Measurements from ENCODE around the gene SP2.

Gene SP2

DNA sequence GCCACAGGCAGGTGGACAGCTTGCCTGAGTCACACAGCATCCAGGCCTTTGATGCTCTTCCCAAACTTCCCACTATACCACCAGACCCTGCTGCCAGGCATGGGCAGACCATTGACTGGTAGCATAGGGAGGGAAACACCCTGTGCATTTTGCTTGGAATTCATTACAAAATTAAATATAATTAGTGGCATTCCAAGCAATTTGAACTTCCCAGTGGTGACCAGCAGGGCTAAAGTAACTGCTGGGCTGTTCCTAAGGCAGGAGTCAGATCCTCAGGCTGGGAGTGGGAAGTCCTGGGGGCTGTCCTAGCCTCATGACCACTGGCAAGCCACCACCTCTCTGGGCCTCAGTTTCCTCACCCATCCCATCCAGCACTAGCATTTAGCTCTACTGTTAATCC is 57.9 kb downstream of the SP2 start:
- DNase-seq: no peak

DNA sequence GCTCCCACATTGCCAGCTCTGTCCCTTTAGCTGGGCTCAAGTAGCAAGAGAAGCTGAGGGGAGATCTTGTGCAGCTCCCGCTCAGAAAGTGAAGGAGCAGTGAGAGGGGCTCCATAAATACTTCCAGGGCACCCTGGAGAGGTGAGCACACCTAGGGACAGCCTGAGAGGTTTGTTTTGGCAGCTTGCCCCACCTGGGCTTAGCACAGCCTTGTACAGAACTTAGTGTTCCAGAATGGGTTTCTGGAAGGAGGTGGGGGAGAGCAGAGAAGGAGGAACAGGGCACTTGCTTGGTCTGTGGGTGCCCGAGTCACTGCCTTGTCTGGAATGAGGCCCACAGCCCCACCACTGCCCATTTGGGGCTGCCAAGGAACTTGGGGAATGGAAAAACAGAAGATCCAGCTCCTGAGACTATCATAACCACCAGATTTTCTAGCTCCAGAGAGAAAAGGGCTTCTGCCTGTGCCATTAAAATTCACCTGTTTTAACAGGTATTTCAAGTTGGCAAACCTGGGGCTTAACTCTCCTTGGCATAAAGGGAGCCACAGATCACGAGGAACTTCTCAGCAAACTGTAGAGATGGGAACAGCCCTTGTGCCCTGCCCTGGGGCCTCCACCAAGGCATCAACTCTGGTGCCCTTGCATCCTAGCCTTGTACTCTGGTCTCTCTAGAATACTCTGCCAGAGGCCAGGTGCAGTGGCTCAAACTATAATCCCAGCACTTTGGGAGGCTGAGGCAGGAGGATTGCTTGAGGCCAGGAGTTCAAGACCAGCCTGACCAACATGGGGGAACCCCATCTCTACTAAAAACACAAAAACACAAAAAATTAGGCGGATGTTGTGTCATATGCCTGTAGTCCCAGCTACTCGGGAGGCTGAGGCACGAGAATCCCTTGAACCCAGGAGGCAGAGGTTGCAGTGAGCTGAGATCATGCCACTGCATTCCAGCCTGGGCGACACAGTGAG is 59.7 kb downstream of the SP2 start:
- no peak for DNase-seq

DNA sequence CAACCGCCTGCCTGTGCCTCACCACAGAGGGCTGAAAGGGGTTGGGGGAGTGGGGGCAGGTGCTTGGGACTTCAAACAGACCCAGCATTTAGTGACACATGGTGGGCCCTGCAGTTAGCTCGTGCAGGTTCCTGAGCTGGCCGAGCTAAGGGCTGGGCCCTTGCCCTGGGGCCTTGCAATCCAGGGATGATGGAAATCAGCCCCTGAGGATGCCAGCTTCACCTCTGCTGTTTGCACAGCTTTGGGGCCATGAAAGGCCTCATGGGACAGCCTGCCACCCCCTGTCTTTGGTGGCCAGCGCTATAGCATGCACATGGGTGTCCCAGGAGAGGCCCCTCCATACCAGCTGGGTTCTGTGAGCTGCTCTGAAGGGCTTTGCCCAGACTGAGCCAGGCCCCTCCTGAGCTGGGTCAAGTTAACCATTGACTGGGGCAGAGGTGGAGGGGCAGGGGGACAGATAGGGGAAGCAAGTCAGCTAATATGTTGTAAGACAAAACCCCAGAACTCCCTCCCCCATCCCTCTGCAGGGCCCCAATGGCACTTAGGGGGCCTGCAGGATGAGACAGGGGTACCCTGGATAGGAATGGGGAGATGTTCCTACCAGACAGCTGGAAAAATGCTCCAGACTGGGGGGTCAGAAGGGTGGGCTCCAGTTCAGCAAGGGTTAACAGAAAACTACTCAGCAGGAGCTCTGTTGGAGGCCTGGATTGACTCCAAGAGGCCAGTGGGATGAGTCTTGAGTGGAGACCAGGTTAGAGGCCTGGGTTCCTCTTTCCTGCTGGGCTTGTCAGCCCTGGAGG is 61.0 kb downstream of the SP2 start:
- DNase-seq: no peak

DNA sequence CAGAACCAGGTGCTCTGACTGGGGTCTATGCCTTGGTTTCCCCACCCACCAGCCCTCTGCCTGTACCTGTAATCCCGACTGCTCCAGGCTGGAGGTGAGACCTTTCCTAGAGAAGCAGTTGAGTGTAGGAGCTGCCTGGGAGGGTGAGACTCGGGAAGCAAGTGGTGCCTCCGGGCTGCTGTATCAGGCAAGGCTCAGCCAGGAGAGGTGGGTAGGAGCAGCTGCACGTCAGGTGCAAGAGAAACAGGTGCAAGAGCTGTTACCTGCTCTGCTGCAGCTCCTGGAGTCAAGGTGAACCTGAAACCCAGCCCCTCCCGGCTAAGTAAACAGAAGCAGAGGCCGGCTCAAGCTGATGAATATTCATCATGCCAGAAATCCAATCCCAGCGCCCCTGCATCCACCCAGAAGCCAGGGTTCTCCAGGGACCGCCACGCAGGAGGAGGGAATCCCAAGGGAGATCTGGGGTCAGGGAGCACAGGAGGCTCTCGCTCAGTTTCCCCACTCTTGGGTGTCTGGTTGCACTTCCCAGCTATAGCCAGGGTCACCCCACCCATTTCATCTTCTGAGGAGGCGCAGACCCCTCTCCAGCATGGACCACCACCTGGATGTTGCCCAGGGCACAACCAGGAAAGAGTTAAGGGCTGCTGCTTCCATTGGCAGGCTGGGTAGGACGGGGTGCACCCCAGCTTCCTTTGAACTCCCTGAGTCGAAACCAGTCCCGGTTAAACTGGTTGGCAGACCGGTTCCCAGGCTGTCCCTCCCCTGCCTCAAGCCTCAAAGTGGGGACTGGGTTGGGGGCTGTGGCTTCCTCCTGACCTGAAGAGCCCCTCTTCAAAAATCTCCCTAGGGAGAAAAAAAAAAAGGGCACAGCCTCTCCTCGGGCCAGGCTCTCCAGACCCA is 61.8 kb downstream of the SP2 start, which contains the start of gene PRR15L:
PRR15L (minus strand) TSS at position 293 of the 900 bp plus-strand sequence. CDS start 4,649 bp downstream, outside the sequence.
- no peak for DNase-seq

DNA sequence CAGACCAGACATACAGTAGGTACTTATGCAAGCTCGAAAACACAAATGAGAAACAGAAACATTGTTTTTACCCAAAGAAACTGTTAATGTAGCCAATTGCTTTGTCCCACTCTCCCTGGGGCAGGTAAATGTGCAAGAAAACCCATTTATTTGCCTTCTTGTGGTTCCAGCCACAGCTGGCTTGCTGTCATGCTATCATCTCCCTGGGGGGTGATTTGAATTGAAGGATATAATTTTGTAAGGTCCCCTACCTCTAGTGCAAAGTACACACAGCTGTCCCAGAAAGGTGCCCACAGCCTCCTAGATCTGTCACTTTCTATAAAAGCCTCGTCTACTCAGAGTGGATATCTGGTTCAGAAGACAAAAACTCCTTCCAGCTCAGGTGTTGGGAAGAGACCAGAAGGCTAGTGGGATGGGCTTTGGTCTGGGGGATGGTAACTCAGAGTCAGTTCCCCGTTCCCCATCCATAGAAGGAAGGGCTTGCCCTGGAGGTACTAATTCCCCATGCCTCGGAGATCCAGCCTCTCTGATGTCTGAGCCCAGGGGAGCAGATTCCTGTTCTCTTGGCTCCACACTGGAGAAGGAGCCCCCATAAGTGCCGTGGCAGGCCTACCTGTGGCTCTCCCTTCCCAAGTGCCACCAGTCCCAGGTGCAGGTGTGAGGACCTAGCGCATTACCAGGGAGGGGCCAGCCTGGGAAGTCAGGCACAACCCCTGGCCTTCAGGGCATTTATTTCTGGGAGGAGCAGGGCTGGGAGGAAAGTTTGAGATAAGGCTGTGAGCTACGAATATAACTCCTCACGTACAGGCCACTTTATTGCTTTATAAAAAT is 64.0 kb downstream of the SP2 start:
- no peak for DNase-seq

DNA sequence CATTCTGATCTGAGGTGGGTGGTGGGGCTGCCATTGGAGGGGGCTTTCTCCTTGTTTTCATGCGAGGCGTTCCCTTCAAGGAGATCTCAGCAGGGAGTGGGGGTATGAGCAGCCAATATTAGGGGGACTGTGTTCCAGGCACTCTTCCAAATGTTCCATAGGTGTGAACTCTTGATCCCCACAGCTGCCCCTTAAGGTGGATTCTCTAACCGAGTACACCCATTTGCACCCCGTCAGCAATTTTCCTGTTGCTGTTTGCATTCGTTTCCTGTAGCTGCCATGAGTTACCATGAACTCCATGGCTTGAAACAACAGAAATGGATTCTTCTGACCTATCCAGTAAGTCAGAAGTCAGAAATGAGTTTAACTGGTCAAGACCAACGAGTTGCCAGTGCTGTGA is 65.4 kb downstream of the SP2 start:
- DNase-seq: no peak

DNA sequence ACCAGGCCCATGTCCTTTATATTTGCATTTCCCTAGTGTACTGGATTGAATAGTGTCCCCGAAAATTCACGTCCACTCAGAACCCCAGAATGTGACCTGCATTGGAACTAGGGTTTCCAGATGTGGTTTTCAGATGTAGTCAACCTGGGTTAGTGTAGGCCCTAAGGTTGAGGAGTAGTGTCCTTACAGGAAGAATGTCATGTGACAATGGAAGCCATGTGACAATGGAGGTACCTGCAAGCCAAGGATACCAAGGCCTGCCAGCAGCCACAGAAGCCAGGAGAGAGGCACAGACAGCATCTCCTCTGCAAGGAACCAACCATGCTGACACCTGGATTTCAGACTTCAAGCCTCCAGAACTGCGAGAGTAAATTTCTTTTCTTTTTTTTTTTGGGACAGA is 66.9 kb downstream of the SP2 start:
- DNase-seq: no peak

DNA sequence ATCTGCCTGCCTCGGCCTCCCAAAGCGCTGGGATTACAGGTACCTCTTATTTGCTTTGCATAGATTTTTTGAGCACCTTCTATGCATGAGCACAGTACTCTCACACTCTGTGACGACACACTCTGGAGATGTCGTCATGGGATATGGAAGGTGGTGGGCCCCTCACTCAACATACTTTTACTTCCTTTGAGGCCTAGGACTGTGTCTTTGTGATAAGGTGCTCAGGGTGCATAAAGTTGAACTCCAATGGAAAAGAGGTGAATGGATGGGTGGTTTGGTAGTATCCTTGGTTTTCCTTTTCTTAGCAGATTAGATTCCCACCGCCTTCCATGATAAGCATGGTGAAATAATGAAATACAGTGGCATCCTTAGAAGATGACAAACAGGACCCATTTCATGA is 68.8 kb downstream of the SP2 start:
- no peak for DNase-seq

DNA sequence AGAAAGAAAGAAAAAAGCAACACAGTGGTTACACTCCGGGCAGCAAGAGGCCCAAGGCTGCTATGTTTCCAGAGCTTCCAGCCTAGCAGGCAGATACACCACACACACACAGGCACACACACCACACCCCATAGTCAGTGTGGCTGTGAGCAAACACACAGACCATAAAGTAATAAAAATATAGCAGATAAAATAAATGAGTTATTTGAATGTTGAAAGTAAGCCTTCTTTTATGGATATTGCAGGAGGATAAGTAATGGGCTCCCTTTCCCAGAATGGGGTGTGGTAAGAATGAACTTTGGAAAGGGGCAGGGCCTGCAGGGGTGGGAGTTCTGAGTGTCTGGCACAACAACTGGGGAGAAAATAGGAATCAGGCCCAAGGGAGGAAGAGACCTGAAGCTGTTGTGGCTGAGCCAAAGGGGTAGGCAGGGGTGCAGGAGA is 70.1 kb downstream of the SP2 start:
- no peak for DNase-seq

DNA sequence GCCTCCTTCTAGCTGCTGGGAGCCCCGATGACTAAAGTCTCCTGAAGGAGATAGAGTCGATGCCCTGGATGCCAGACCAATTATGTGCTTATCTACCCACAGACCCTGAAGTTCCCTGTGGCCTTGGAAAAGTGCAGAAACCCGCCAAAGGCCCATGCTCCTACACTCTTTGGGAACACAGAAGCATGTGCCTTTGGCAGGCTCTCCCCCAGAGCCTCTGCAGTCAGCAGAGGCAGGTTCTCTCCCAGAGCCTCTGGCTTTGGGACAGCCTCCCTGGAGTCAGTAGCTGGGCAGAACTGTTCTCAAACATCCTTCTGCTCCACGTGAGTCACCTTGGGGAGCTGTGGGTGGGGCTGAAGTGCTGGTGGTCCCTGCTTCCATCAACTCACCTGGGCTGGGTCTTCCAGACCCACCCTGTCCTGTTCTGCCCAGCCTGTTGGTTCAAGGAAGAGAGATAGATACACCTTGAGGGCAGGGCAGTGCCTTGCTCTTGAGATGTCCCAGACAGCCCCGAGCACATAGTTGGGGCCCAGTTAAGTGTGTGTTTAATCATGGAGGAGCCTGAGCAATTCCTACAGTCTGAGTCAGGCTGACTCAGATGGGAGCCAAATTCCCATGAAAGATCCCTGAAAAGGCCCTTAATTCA is 71.7 kb downstream of the SP2 start:
- DNase-seq: no peak

DNA sequence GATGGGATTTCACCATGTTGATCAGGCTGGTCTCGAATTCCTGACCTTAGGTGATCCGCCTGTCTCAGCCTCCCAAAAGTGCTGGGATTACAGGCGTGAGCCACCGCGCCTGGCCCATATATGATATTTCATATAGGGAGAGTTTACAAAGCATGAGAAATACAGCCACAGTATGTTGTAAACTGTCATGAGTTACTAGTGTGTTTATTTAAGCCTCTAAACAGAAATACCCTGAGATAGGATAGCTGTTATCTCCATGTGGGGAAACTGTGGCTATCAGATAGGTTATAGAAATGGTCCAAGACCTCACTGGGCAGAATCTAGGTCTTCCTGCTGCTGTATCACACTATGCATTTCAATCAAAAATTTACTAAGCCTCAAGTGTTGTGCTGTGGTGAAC is 72.8 kb downstream of the SP2 start:
- DNase-seq: no peak

DNA sequence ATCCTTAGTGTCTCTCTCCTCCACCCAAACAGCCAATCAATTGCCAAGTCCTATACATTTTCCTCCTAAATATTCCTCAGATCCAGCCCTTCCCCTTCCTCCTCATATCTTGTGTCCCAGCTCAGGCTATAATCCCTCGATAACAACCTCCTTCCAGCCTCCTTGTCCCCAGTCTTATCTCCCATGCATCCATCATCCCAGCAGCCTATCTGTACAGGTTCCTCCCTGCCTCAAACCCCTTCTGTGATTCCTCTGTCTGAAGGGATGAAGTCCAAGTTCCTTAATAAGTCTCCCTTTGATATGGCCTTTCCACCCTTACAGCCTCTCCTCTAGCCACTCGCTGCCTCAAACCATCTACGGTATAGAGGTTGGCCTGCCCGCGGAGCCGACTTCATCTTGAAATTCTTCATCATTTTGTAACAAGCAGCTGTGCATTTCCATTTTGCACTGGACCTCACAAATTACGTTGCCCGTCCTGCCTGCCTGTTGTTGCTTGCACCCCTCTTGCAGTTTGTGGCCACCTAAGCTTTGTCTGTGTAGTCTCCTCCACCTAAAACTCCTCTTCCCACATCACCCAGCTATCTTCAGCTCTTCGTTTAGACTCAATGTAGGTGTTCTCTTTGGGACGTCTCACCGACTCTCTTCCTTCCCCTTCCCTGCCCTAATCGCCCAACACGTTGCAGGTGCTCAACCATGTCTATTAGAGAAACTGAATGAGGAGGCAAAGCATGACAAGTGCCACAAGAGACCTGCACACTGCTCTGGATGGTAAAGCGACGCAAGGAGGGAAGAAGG is 74.1 kb downstream of the SP2 start:
- no peak for DNase-seq

DNA sequence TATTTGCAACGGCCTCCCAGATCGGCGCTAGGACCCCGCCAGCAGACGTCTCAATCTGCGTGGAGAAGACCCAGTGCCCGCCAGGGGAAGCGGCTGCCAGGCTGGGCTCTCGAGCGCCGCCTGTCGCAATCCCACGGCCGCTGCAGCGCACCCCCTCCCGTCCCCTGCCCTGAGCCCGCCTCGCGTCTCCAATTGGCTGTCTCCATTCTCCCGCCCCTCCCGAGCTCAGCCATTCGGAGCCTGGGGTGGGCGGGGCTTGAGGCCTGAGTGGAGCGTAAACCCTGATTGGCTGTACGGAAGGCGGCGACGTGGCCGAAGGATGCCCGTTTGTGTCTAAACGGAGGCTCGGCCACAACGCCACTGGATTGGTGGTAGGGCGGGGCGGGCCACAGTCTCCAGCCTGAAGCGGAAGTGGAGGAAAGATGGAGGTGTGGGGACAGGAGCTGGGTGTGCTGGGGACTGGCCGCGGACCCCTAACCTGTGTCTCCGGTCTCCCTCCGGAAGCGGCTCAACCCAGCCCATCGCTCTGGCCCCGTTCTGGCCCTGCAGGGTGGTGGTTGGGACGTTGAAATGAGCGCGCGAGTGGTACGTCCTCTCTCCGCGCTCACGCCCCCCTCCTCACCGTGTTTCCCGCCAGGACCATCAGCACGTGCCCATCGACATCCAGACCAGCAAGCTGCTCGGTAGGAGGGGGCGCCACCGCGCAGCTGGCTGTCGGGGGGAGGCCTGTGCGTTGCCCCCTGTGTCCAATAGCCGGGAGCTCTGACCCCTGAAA is 74.9 kb downstream of the SP2 start, which contains the start of gene CDK5RAP3:
CDK5RAP3 (plus strand) TSS at position 389 of the 775 bp plus-strand sequence; CDS start at position 423, 34 bp downstream.
- peak; percentile 100 for DNase-seq

DNA sequence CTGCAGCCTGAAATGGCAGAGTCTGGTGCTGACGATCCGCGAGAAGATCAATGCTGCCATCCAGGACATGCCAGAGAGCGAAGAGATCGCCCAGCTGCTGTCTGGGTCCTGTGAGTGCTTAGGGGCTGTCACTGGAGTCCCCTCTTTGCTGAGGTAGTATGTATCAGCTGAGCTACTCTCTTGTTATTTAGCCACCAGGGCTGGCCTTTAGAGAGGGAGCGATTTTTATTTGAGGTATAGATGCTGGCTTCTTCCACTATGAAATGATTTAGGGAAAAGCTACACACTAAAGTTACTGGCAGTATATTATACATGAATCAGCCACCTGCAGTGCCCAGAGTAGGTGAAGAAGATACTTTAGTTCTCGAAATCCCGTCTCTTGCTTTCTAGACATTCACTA is 77.5 kb downstream of the SP2 start:
- no peak for DNase-seq

DNA sequence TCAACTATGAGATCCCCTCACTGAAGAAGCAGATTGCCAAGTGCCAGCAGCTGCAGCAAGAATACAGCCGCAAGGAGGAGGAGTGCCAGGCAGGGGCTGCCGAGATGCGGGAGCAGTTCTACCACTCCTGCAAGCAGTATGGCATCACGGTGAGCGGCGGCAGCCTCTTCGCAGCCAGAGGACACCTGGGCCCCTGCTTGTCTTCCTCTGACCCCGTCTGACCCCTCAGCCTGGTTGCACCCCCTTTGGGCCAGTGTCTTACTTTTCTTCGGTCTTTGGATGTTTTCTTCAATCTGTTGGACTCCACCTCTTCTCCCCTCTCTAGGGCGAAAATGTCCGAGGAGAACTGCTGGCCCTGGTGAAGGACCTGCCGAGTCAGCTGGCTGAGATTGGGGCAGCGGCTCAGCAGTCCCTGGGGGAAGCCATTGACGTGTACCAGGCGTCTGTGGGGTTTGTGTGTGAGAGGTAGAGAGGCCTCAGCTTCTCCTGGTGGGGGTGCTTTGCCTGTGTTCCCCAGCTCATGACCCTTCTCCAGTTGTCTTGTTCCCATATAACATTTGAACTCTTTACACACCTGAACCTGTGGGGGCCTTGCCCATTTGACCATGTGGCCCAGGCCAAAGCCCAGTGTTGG is 79.3 kb downstream of the SP2 start:
- DNase-seq: no peak

DNA sequence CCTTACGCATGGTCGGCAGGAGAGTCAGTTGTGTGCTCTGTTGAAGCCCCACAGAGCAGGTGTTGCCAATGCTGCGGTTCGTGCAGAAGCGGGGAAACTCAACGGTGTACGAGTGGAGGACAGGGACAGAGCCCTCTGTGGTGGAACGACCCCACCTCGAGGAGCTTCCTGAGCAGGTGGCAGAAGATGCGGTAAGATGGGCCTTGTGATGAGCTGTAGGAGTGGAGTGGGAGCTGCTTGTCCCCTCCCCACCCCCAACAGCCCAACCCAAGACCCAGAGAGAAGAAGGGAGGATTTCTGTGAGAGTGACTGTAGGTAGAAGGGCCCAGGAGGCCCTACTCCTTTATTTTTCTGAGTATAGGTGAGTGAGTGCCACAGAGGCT is 79.8 kb downstream of the SP2 start:
- DNase-seq: no peak

DNA sequence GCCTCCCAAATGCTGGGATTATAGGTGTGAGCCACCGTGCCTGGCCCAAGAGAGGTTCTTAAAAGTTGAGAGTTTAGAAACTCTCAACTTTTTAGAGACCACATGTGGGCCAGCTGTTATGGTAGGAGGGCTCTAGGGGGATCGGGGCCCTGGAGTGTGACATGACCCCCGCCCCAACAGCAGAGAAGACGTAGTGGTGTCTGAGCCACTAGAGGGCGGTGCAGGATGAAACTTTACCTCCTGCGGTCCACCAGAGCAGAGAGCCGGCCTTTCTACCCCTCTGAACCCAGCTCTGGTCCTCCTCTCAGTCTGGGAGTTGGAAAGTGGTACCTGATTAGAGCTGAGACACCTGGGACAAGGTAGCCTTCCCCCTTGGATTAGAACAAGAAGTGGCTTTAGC is 82.3 kb downstream of the SP2 start:
- peak; percentile 52 for DNase-seq
